HPDE6-E6E7 (cell line): ENCODE data around the gene GALNT10.

Source experiments
- DNase-seq: peaks from one replicate; pipeline ENCODE4 v3.0.0; 2011; ENCODE audit warnings: missing footprints; ENCODE audit errors: extremely low spot score

GALNT10 gene

DNA sequence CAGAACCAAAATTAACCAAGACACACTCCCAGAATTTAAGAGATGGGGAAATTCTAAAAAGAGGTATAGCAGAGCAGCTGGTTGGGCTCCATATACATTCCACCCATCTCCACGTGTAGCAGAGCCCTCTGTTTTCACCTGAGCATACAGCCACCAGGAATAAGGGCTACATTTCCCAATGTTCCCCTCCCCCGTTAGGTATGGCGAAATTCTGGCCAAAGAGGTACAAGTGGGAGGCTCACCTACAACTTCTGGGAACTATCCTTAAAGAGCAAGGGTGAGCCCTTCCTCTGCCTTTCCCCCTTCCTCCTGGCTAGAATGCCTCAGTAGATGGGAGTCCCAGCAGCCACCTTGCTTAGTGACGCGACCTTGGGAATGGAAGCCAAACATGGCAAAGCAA, 250.0 kb downstream of the GALNT10 start:
- no peak for DNase-seq

- DNase-seq, result peak; percentile 78
Measured at GRCh38 chr5:154442801-154443200, 252.3 kb downstream of the GALNT10 start.

DNA sequence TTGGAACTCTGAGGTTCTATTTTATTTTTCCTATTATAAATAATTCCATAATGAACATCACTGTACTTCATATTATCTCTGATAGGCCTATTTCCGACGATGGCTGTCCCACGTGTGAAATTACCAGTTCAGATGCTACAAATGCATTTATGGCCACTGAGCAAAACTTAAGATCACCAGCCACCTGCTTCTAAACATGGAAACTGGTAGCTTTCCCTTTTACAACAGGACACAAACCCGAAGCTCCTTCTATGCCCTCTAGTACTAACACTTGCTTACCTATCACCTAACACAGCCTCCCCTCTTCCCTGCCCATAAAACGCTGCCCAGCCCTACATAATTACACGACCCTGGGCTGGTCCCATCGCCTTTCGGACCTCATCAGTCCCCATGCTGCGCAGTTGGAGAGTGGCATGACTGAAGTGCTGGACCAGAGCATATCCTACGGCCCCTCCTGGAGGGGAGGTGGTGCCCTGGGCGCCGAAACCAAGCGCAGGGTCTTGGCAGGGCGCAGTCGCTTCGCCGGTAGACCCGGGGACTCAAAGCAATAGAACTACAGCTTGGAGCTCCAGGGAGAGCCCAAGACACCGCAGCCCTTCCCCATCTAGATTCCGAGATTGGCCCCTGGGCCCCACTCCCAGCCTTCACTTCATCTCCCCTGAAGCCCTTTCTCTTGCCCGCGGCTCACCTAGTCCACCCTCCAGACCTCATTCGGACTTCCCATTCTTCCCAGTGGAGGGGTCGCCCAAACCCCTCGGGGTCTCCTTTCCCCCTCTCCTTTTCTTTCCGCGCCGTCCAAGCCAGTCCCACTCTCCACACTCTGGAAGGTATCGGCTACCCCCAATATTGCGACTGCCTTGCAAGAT, 254.3 kb downstream of the GALNT10 start:
- DNase-seq, result no peak

DNA sequence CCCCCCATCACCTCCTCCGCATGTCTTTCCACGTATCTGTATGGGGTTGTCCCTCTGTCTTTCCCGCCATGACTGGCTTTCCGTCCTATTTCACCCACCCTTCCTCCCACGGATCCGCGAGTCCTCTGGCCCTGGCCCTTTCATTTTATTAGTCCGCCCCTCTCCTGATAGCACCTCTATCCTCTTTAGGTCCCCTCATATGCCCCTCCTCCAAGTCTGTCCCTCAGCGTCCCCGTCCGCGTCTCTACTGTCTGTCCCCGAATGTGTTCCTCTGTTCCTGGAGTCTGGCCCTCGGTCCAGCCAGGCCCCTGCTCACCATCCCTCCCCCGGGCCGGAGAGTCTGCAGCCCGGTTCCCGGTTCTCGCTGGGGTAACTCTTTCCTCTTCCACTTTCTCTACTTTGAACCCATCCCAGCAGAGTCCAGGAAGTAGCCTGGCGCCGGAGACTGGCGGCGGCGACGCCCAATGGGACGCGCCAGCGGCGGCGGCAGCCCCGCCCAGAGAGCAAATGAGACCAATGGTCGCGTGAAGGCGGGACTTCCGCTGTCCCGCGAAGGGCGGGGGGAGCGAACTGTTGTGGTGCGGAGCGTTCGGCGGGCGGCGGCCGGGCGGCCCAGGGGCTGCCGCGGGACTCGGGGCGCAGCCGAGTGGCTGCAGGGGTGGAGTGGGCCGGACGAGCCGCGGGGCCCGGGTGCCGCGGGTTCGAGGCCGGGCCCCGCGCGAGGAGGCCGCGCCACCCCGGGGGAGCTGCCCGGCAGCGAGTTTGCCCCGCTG, 255.1 kb downstream of the GALNT10 start, which contains the start of gene SAP30L:
TSS of gene SAP30L (plus strand) at position 576 of the 773 bp plus-strand sequence. CDS start 608 bp downstream, outside the sequence.
- peak; percentile 100 for DNase-seq

DNA sequence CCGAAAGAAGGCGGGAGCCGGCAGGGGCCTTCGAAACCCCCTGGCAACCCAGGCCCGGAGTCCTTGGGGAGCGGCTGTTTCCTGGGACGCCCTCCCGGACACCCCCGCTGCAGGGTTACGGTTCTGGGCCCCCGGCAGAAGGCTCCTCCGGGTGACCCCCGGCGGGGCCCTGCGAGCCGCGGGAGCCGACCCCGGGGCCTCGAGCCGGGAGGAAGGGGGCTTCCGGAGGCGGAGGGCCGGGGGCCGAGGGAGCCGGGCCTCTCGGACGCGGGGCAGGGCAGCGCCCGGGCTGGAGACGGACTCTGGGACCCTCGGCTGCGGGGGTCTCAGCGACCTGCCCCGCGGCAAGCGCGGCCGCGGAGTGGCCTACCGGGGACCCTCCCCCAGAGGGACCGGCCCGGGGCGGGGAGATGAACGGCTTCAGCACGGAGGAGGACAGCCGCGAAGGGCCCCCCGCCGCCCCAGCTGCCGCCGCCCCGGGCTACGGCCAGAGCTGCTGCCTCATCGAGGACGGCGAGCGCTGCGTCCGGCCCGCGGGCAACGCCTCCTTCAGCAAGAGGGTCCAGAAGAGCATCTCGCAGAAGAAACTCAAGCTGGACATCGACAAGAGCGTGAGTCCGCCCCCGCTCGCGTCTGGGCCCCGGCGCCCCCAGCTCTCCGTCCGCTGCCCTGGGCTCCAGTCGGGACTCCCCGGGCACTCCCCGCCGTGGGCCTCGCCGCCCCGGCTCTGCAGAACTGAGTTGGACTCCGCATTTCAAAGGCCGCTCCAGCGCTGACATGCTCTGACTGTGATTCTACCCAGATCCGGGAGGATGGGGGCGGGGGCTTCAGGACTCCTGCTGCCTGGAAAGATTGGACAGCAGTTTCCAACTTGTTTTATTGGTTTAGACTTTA, 255.9 kb downstream of the GALNT10 start:
- peak; percentile 46 for DNase-seq

- DNase-seq, result no peak
Measured at GRCh38 chr5:154447089-154447725, 256.7 kb downstream of the GALNT10 start.

DNA sequence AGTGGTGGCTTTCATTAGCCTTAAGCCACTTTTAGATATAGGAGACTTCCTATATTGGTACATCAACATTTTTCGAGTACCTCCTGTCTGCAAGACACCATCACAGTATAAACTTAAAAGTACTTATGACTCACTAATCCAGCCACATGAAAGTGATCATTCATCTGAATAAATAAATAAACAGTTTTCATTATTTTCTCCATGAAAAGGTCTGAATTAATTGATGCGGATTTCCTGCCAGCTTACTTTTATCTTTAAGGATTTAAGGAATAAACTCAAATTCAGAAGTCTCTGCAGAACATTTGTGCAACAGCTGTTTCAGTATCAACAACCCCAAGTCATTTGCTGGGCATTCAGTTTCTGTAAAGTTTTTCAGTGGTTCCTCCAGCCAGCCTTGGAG, 259.3 kb downstream of the GALNT10 start:
- no peak for DNase-seq

DNA sequence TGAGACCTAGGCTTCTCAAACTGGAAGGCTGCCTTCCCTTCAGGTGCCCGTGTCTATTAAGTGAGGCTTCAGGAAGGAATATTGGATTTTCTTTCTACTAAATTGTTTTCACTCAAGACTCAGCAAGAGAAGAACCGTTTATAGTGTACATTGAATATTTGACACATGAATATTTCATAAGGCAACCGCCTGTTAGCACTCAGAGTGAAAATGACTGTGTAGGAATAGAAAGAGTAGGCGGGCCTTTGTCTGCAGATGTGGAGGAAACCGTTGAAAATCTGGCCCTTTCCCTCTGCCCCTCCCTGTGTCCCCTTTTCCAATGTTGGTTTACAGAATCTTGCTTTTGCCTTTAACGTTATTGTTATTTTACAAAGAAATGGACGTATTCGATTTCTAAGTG, 261.4 kb downstream of the GALNT10 start:
- DNase-seq, result no peak

DNA sequence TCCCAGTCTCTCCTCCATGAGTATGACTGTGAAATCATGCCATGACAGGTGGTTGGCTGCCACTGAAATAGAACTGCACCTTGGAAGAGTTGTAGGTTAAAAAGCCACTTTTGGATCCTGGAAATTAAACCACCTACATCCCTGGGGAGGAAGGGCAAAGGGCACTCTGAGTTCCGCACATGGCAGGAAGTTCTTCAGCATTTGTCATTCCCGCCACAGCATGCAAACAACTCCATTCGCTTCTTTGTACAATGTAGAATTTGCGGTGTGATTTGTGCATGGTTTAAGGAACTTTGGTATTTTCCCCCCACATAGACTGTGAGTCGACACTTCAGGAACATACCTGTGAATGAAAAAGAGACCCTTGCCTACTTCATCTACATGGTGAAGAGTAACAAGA, 265.1 kb downstream of the GALNT10 start:
- no peak for DNase-seq

DNA sequence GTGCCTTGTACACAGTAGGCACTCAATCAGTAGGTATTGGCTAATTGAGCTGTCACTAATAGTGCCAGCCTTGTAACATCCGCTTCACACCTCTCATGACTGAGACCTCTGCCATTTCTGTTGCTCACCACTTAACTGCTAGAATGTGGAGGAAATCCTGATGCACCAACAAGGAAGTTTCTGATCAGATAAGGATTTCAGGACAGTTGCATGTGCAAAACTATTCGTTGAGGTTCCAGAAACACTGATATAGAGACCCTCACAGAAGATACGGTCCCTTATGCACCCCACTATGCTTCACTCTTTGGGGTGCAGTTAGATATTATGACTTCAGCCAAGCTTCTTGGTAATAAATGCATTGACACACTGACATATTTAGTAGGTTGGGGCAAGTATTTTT, 266.0 kb downstream of the GALNT10 start:
- DNase-seq, result no peak

DNA sequence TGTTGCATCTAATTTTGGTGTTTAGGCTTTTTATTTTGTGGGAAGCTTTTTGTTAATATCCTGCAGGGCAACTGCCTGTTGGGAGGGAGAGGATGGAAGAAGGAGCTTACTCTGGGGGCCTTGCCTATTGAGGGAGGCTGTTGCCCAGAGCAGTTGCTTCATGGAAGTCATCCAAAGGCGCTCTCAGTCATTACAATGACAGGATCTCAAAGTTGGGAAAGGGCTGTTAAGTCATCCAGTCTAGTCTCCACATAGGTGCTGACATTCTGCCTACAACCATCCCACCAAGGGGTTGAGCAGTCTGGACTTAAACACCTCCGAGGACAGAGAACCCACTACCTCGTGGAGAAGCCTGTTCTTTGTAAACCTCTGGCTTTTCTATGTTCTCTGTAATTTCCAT, 268.5 kb downstream of the GALNT10 start:
- DNase-seq, result no peak

- no peak for DNase-seq
Measured at GRCh38 chr5:154460172-154460571, 269.6 kb downstream of the GALNT10 start.

GRCh38 chr5:154461531-154461930, 271.0 kb downstream of the GALNT10 start:
- no peak for DNase-seq

DNA sequence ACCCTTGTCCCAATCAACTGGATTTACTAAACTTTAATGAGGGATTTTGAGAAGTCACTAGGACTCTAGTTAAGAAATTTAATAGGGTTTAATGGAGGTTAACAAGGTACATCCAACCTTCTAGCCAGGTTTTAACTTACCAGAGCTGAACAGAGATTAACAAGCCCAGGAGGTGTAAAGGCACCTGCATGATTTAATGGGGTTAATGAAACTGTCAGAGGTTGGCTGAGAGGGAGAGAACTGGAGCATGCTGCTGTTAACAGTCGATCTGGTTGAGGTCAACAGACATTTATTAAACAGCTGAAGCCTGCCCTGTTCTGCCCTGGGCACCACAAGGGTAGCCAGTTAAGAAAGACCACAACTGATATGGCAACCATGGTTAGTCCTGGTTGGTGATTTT, 273.9 kb downstream of the GALNT10 start:
- no peak for DNase-seq

GRCh38 chr5:154465169-154465568, 274.6 kb downstream of the GALNT10 start:
- peak; percentile 62 for DNase-seq

- no peak for DNase-seq
Measured at GRCh38 chr5:154466147-154466546, 275.6 kb downstream of the GALNT10 start.

- DNase-seq, result no peak
Measured at GRCh38 chr5:154466671-154467070, 276.1 kb downstream of the GALNT10 start.

- DNase-seq, result peak; percentile 87
Measured at GRCh38 chr5:154467655-154468354, 277.3 kb downstream of the GALNT10 start.

- DNase-seq, result no peak
Measured at GRCh38 chr5:154470137-154470536, 279.6 kb downstream of the GALNT10 start.
